GM15510 (cell line): ENCODE data around the gene UIMC1.

Experiments used
- POLR2A ChIP-seq: IDR thresholded peaks from 3 replicates; pipeline ENCODE4 v1.6.1; 2011; ENCODE audit warnings: borderline replicate concordance; ENCODE audit not compliant: insufficient read length; ENCODE audit errors: extremely low read depth

The UIMC1 gene

DNA sequence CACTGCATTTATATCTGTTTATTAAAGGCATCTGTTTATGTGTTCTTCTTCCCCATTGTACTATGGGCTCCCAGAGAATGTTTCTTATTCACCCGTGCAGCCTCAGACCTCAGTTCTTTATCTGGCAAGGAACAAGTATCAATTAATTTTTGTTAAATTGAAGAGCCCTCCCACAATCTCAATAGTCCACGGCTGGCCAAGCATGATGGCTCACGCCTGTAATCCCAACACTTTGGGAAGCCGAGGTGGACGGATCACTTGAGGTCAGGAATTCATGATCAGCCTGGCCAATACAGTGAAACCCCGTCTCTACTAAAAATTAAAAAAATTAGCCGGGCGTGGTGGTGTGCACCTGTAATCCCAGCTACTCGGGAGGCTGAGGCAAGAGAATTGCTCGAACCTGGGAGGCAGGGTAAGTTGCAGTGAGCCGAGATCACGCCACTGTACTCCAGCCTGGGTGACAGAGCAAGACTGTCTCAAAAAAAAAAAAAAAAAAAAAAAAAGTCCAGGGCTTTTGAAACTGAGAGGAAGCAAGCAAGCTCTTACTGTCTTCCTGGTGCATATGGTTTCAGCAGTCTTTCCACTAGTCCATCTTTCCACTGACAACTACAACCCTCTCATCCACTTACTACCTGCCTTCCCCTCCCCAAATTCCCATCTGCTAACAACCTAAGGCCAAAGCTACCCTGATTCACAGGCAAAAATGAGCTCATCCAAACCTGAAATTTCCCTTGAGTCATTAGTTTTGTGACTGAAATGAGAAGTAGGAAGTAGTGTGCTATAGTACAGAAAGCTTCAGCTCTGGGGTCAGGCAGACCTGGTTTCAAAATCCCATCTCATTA is 105.1 kb downstream of the UIMC1 start:
- no peak for TF ChIP-seq POLR2A

DNA sequence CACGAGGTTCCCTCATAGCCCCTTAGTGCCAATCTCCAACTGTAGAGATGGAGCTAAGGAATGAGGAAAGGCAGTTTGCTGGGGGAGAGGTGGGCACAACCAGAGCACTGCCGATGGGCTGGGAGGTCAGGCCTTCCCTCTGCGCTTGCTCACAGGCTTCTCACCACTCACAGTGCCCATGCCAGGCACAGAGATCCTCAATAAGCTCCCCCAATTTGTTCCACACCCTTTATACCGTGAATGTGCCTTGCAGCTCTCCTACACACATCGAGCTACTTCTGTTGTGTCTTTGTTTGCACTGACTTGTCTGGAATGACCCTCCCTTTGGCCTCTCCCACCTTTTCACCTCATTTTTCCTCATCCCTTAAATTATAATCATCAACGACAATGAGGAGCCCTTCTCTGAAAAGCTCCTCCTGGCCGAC is 105.8 kb downstream of the UIMC1 start:
- no peak for TF ChIP-seq POLR2A

DNA sequence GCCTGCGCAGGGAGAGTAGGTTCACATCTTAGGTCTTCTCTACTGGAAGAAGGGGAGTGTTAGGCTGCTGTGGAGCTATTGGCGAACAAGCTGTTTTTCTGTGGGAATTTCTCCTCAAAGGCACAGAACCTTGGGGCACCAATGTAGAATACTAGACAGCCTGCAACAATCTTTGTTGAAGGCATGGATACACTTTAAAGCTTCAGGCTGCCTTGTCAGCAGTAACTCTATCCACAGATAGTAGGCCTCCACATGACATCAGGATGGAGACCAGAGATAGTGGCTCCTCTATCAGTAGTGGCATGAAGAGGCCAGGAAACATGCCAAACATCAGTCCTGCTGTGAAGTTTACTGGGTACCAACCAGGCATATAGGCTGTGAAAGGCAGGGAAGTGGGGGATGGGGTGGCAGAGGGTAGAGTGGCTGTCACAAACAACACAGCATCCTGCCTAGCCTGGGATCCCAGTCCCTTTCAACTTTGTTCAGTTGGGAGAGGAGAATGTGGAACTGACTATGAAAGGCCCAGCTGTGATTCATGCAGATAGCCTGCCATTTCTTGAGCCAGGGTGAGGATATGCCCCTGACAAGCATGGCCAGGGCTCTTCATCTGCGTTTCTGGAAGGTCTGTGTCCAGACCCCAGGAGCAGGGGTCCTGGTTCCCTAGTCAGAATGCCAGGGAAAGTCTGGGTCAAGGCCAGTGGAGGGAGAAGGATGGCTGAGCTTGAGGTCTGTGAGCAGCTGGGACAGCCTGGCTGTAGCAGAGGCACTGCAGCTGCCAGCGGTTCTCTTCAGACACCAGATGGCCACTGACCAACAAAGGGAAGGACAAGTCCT is 106.4 kb downstream of the UIMC1 start:
- TF ChIP-seq POLR2A, result no peak

DNA sequence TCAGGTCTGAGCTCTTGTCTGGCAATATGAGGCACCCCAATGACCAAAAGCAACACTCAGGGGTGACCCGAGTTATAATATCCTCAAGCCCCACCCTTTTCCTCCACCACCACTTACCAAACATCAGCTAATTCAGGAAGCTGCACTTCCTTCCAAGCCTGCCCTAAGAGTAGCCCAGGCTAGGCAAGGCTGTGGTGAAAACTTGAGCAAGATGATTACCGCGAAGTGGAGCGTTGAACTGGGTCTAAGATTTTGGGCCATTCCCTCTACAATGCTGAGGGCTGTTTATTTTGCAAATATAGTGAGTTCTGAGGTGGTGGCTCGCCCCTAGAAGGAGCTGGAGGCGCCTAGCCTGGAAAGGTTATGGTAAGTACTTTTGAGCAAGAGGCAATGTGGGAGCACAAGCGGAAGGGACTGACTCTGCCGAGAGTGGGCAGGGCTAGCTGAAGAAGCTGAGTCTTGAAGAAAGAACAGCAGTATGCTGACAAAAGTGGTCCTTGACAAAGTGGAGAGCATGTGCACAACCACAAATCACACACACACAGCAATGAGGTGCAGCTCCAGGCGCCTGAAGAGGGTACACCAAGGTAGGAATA is 107.2 kb downstream of the UIMC1 start, which contains the start of gene HK3:
TSS of gene HK3 (minus strand) at position 51 of the 596 bp plus-strand sequence. CDS start 3,187 bp downstream, outside the sequence.
- TF ChIP-seq POLR2A, result no peak

DNA sequence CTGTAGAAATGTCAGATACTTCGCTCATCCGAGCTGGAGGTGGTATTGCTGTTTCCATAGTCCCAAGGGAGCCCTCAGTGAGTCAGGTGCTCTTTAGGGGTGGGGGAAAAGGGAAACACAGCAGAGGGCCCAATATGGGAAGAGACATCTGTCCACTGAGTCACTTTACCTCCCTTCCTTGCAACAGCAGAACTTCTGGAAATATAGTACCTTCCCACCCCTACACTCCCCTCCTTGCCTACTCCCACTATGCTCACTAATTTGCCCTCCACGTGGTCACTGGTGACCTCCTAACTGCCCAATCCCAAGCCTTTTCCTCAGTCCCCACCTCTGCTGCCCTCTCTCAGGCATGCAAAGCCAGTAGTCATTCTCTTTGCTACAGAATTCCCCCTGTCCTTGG is 109.3 kb downstream of the UIMC1 start:
- TF ChIP-seq POLR2A, result no peak

DNA sequence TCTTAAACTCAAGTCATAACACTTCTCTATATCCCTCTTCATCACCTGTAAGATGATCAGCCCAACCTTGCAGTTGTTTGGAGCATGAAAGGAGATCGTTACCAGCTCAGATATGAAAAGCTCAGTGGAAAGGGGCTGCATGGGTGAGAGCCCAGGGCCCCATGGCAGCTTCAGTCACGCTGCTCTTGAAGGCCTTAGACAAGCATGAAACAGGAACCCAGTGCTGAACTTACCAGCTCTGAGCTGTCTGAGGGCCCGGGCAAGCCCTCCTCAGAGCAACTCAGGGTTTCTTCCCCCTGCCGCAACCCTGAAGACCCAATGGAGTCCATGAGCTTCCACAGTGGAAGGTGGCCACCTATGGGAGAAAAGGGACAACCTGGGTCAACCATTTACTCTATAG is 110.7 kb downstream of the UIMC1 start:
- TF ChIP-seq POLR2A, result no peak

DNA sequence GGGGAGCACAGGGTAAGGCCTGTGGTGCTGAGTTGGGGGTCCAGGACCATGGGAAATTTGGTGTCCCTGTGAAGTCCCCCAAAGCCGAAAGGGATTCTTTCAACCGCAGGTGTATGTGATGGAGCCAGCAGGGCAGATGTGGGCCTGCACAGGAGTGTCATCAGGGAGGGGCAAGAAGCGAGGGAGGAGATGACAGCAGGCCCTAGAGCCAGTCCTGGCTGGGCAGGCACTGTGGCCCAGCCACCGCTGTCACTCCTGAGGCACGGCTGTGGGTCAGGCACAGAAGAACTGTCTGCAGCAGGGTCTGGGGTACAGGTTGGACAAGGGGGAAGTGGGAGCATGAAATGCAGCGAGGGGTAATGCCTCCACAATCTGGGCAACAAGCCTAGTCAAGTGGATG is 112.3 kb downstream of the UIMC1 start:
- TF ChIP-seq POLR2A, result no peak

DNA sequence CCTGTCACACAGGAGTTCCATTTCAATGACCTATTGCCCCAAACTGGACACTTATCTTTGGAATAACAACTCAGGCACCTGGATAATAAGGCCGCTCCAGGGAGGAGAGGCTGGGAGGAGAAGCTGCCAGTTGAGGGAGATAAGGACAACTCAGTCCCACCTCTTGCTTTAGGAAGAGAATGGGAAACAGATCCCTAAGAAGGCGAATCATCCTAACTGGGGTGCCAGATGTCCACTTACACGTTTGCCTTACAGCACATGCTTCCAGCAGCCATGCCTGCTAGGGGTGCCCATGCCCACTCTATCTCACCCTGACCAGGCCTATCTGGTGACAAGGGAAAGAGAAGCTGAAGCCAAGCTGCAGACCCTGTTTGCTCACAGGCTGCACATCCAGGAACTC is 113.9 kb downstream of the UIMC1 start:
- TF ChIP-seq POLR2A, result no peak

DNA sequence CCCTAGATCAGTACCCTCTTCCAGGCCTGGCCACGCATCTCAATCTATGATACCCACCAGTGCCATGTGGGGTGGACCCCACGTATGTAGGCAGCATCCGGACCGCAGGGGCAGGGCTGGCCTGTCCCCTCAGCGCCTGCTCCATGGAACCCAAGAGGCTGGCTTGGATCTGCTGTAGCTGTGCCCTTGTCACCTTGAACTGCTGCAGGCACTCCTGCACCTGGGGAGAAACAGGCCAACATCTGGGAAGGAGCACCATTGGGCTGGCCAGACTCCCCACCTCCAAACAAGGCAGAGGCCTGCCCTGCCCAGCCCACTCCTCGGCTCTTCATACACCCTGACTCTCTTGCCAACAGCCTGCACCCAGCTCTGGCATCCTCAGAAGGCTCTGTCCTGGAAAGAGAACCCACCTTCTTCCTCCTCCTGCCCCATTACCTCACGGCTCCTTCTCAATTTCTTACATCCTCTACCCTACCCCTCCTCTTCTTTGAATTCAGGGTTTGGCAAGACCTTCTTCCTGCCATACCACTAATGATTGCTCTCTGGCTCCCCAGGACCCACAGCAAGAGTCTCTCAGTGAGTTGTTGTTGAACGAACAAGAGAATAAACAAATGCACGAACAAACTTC is 115.1 kb downstream of the UIMC1 start:
- TF ChIP-seq POLR2A, result no peak

DNA sequence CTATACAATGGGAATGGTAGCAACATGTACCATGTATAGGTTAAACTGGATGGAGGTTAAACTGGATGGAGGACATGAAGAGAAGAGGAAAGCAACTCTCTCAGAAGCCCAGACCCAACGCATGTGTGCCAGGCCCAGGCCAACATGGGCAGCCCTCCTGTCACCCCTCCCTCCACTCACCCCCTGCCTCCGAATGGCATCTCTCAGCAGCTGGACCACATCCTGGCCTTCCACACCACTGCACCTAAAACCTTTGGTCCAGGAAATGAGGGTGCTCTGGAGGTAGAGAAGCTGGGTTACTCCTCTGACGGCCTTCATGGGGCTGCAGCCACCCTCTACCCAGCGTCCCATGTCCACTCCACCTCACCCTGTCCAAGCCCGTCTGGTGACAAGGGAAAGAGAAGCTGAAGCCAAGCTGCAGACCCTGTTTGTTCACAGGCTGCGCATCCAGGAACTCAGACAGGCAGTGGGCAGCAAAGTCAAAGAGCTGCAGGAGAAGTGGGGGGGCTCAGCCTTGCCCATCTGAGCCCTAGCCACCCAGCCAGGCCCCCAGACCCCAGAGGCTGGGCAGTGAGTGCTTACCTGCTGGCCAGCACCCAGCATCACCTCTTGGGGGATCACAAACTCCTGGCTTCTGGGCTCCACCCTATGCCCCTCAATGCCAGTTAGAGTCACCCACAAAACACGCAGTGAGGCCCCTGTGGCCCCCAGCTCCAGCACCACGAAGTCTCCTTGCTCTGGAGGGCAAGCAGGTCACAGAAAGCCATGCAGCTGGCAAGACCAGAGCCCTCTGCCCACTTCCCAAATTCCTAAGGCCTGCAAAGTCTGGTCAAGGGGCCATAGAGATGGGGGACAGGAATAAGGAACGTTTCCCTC is 115.9 kb downstream of the UIMC1 start:
- no peak for TF ChIP-seq POLR2A

DNA sequence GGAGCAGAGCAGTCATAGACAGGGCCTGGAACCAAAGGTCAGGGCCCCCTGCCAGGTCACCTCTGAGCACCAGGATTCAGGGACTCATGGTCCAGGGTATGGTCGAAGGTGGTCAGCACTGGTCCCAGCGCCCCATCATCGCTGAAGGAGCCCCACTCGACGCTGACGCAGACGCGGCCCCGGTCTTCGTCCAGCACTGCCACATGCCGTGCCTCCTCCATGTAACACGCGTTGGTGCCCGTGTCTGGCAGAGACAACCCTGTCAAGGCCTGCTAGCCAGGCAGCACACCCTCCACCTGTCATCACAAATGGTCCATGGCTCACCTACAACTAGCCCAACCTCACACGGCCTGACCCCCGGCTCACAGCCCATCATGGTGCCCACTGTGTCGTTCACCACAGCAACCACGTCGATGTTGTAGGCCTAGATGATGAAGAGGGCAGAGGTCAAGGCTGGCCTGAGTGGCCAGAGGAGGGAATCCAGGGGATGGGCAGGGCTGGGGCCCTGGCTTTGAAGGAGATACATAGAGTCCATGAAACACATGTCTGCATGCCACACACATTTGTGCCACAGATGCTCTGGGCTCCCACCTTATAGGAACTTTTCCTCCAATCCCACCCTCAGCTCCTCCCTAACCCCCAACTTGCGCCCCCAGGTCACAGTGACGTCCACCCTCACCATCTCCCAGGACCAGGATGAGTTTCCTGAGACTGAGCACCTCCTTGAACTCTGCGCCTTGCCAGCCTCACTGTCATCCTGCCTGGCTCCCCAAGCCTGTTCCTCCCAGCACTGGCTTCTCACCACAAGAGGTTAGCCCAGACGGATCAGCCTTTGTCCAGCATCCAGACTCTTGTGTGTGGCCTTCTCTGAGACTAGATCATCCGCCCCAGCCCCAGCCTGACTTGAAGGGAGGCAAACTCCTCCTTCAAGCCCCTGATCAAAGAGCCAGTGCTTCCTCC is 117.0 kb downstream of the UIMC1 start:
- no peak for TF ChIP-seq POLR2A

DNA sequence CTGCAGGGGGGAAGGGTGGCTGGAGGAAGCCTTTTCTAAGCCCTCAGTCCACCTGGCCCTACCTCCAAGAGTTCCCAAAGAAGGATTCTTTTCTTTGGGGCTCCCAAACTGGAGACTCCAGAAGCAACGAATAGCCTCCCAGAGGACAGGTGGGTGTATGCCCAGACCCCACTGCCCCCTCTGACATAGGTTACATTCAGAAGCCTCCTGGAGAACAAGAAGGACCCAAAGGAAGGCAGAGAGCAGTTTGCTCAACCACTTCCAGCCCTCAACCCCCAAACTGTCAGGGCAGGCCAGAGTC is 117.8 kb downstream of the UIMC1 start:
- no peak for TF ChIP-seq POLR2A

DNA sequence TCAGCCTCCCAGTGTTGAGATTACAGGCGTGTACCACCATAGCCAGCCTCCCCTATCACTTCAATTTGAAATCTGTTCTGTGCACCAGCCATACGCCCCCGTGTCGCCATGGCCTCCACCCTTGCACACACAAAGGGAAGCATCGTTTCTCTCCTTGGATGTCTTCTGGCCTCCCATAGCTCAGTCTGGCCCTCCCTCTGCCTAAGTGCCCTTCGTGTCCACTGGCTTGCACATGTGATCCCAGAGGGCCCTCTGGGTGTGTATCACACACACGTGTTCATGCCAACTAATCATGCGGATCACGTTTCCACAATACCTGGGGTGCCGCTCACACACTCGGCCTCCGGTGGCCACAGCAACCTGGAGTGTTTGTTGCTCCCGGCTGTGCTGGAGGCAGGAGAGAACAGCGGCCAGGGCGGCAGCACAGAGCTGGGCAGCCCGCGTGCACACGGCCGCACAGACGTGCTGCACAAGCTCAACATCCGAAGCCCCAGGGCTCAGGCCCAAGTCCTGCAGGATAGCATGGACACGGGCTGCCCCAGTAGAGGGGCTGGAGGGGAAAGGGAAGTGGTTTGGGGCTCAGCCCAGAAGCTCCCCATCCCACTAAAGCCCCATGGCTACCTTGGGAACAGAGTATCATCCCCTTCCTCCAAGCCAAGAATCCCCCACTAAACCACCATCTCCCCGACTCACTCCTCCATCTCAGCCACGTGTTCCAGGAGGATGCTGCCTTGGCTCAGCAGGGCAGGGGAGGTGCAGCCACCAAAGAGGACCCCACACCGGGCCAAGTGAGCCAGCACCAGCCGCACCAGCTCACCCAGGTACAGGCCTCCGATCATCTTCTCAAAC is 118.3 kb downstream of the UIMC1 start:
- no peak for TF ChIP-seq POLR2A
